ENCODE measurements around the gene CTSL.

DNA sequence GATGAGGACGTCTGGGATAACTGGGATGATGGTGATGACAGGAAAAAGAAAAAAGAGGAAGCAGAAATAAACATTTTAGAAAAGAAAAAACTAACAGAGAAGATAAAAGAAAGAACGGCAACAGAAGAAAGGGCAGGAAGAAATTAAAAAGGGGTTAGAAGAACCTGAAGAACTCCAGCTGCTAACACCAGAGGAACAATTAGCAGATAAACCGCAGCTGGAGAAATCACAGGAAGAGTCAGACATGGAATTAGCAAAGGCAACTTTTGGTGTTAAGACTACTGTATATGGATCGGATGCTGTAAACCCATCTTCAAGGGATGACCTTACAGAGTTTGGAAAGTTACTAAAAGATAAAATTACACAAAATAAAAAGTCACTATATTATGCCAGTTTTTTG is 15.4 kb downstream of the CTSL start:
- TF ChIP-seq CTCF (IDR thresholded peaks at IDR 0.05) (no peak), ZFX (IDR thresholded peaks at IDR 0.05; ENCODE audit: borderline replicate concordance) (no peak)

Data from 22Rv1 (cell line).